Activated CD4-positive, alpha-beta T cell treated with anti-CD3 and anti-CD28 coated beads, Interleukin-2, amount 50 U/mL, for 16 hours (primary cell): ENCODE results near the gene RGS11.

Experiments used
- DNase-seq: peaks from one replicate; pipeline ENCODE4 v3.0.0-alpha.2; 2020

The RGS11 gene

GRCh38 chr16:296276-296675 lies 20.5 kb upstream of the RGS11 start:
- DNase-seq, result no peak

- DNase-seq, result no peak
Measured at GRCh38 chr16:293043-293775, 17.5 kb upstream of the RGS11 start.

GRCh38 chr16:291539-291938 lies 15.8 kb upstream of the RGS11 start:
- no peak for DNase-seq

- no peak for DNase-seq
Measured at GRCh38 chr16:290681-291405, 15.1 kb upstream of the RGS11 start.

- DNase-seq, result no peak
Measured at GRCh38 chr16:290015-290680, 14.4 kb upstream of the RGS11 start.

DNA sequence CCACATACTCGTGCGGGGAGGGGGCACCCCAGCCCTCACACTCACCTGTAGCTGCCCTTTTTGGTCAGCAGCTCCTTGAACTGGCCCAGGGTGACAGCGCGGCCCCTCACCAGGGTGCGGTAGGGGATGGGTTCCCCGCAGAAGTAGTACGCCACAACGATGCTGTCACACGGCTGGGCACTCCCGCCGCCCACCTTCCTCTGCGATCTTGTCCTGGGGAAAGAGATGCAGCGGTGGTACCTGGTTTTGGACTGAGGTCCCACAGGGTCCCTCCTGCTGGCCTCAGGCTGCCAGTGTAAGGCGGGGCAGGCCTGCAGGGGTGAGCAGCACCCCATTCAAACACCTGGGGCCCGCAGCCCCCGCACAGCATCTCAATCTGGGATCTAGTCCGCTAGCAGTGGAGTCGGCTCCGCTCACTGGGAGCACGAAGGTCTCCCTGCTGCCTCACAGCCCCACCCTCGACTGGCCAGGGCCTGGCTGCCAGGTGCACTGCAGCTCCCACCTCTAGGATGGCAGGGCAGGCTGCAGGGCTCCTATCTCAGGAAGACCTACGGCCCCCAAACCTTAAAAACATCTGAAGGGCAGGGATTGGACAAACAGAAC lies 13.8 kb upstream of the RGS11 start:
- DNase-seq, result no peak

DNA sequence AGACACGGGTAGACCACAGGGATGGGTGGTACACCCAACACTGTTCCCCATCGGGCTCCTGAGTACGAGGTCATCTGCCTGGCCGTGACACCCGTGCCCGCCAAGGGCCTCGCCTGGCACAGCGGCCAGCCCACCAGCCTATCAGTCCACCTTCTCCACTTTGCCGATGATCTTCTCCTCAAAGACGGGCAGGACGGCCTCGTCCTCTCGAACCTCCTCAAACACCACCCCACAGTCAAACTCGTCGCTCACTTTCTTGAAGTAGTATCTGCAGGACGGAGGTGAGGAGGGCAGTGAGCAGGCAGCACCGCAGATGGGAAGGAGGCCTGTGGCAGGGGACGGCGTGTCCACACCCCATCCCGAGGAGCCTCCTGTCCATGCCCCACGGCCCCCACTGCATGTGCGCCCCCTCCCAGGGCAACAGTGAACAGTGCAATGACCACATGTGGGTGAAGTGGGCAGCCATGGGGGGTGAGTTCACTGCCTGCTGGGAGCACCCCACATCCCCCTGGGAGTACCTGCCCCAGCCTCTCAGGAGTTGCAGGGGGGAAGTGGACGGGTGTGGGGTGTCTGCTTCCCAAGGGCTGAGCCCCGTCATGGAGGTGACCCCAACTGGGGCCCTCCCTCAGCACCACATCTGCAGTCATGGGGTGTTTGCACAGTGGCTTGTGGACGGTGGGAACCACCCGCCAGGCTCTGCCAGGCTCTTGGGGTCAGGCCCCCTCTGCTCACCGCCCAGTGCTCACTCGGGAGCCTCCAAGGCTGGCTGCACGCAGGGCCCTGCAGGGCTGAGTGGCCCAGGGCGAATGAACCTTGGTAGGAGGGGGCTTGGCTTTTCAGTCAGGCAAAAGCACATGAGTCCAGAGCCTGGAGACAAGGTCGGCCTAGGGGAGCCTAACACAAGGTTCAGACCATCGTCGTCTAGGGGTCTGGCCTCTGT lies 12.5 kb upstream of the RGS11 start:
- DNase-seq, result no peak

GRCh38 chr16:287298-287811 lies 11.6 kb upstream of the RGS11 start:
- no peak for DNase-seq

- no peak for DNase-seq
Measured at GRCh38 chr16:286491-287297, 10.9 kb upstream of the RGS11 start.

GRCh38 chr16:285146-286055 lies 9.7 kb upstream of the RGS11 start:
- DNase-seq, result no peak

DNA sequence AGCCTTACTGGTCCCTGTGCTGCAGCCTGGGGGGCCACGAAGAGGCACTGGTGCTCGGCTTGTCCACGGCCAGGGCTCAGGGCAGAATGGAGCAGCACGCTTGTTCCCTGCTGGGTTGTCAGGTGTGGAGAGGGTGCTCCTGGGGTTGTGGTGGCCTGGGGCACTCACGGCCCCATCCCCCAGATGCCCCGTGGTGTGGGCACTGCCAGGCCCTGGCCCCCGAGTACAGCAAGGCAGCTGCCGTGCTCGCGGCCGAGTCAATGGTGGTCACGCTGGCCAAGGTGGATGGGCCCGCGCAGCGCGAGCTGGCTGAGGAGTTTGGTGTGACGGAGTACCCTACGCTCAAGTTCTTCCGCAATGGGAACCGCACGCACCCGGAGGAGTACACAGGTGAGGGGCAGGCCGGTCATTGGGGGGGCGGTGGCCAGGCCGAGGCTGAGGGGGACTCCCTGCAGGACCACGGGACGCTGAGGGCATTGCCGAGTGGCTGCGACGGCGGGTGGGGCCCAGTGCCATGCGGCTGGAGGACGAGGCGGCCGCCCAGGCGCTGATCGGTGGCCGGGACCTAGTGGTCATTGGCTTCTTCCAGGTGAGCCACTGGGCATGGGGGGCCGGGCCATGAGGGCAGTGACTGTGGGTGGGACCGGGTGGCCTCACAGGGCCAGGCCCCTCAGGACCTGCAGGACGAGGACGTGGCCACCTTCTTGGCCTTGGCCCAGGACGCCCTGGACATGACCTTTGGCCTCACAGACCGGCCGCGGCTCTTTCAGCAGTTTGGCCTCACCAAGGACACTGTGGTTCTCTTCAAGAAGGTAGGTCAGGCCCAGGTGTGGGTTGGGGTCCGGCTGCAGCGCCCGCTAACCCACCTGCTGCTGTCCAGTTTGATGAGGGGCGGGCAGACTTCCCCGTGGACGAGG lies 8.7 kb upstream of the RGS11 start:
- no peak for DNase-seq

GRCh38 chr16:283033-283805 lies 7.5 kb upstream of the RGS11 start, which contains the start of gene PDIA2:
Gene PDIA2 (plus strand): TSS chr16:283164. CDS start chr16:283170, 6 bp downstream.
- no peak for DNase-seq

- no peak for DNase-seq
Measured at GRCh38 chr16:282491-282890, 6.7 kb upstream of the RGS11 start.

DNA sequence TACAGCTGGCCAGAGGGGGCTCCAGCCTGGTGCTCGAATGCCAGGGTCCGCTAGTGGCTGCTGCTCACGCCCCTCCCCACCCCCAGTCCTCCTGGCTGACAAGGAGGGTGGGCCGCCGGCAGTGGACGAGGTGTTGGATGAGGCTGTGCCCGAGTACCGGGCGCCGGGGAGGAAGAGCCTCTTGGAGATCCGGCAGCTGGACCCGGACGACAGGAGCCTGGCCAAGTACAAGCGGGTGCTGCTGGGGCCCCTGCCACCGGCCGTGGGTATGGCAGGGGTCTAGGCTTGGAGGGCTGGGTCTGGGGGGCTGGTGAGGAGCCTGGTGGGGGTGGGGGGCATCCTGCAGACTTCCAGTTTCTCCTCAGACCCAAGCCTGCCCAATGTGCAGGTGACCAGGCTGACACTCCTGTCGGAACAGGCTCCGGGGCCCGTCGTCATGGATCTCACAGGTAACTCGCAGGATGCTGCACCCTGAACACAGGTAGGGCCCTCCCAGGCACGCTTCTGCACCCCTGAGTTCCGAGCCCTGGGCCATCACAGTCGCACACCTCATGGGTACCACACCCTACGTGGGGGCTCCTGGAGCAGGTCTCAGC lies 6.0 kb upstream of the RGS11 start:
- no peak for DNase-seq

- DNase-seq, result no peak
Measured at GRCh38 chr16:280991-281659, 5.4 kb upstream of the RGS11 start.

DNA sequence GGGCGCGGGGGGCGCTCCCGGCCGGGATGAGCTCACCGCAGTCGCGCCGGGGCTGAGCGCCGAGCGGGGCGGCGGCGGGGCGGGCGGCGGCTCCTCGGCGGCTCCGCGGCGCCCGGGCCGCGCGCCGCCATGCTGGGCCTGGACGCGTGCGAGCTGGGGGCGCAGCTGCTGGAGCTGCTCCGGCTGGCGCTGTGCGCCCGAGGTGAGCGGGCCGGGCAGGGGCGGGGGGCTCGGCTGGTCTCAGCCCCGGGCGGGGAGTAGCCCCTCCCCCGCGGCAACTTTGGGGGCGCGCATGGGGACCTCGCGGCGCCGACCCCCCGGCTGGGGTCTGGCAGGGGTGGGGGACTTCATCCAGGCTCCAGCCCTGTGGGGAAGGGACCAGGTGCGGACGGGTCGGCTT lies 4.8 kb upstream of the RGS11 start, which contains the start of gene ARHGDIG:
Gene ARHGDIG (plus strand): TSS at position 40 of the 400 bp plus-strand sequence. CDS start 90 bp downstream, at position 130.
- DNase-seq, result no peak

GRCh38 chr16:280005-280460 lies 4.3 kb upstream of the RGS11 start:
- DNase-seq, result no peak
